ENCODE data around the gene PLAAT2. TPM values are rescaled to one million over a fixed set of nuclear protein-coding genes. Genes with fewer than 3 reads are reported as not detected.
A peak's percentile ranks its signal among the peaks of the same experiment; 100 is the strongest.
"Not testable (repeated sequence)": the region's sequence is repeated elsewhere in the genome, so short reads cannot be mapped to it uniquely, and the experiment has no call there.

Gene PLAAT2
- total RNA-seq, 1 experiment from 2014 or later, result 7.3 TPM

DNA sequence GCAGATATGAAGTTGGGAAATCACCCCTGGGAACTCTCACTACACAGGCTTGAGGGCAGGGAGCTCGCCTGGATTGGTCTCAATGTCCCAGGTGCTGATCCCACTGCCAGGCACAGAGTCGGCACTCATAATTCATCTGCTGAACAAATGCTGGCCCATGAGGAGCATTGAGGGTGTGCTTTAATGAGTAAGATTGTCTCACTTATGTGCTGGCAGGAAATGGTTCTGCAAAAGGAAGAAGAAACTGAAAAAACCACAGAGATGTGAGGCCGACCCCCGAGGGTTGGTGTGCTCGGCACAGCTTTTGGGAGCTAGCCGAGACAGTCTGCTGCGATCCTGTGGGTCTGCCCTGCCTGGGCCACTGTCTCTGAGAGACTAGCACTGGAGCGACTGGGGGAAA, 9.4 kb downstream of the PLAAT2 start:
- no peak overlapping the region for H3K27ac Mint-ChIP-seq (ENCODE audit: unreplicated experiment)
- TF ChIP-seq, protein P1, sequence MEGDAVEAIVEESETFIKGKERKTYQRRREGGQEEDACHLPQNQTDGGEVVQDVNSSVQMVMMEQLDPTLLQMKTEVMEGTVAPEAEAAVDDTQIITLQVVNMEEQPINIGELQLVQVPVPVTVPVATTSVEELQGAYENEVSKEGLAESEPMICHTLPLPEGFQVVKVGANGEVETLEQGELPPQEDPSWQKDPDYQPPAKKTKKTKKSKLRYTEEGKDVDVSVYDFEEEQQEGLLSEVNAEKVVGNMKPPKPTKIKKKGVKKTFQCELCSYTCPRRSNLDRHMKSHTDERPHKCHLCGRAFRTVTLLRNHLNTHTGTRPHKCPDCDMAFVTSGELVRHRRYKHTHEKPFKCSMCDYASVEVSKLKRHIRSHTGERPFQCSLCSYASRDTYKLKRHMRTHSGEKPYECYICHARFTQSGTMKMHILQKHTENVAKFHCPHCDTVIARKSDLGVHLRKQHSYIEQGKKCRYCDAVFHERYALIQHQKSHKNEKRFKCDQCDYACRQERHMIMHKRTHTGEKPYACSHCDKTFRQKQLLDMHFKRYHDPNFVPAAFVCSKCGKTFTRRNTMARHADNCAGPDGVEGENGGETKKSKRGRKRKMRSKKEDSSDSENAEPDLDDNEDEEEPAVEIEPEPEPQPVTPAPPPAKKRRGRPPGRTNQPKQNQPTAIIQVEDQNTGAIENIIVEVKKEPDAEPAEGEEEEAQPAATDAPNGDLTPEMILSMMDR (IDR thresholded peaks at IDR 0.05; ENCODE audit: unreplicated experiment), result no peak
- peaks cover 5% of the 10 kb centered on the region for H3K36me3 Mint-ChIP-seq (ENCODE audit: insufficient read depth, unreplicated experiment)
- no peak overlapping the region for H3K4me3 Mint-ChIP-seq (ENCODE audit: low read depth, unreplicated experiment)
- BruUV-seq (replicated peaks), result no TSS peak
- no peak for DNase-seq
- no peaks in the 10 kb centered on the region for H3K27me3 Mint-ChIP-seq (ENCODE audit: unreplicated experiment)
- peaks cover 10% of the 10 kb centered on the region for H3K4me1 Mint-ChIP-seq (ENCODE audit: low read depth, unreplicated experiment)
- CTCF ChIA-PET, result no interaction called here
- intact Hi-C loops (cut with micrococcal nuclease; ENCODE audit: unreplicated experiment), result no loop called here
- H3K9me3 Mint-ChIP-seq (ENCODE audit: low read depth, unreplicated experiment), result no peaks in the 10 kb centered on the region

DNA sequence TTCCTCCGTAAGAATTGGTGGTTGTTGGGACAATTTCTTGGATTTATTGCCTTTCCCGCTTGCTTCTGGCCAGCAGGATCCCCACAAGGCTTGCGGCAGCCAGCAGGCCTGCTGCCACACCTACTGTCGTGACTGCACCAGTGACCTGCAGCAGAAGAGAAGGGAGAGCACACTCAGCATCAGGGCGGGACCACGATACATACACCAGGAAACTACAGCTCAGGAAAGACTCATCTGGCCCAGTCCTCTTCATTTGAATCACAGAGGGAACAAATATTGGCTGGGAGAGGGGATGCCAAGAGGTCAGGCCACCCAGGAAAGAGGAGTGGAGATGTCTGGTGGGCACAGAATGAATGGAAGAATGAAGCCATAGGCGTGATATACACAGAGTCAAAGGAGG, 10.3 kb downstream of the PLAAT2 start:
- CTCF ChIA-PET, result interaction anchor here (0.6 kb wide), 1 partner anchor 21 kb away, joined by 3 read pairs; no protein-coding TSS in a partner anchor
- TF ChIP-seq, protein P1 (IDR thresholded peaks at IDR 0.05; ENCODE audit: unreplicated experiment), result no peak
- no TSS peak for BruUV-seq (replicated peaks)
- no peak for DNase-seq
- Mint-ChIP-seq H3K4me1 (ENCODE audit: low read depth, unreplicated experiment) (peaks cover 10% of the 10 kb centered on the region), H3K4me3 (ENCODE audit: low read depth, unreplicated experiment) (no peak overlapping the region), H3K27me3 (ENCODE audit: unreplicated experiment) (no peaks in the 10 kb centered on the region), H3K27ac (ENCODE audit: unreplicated experiment) (peak overlapping the region; percentile 10), H3K36me3 (ENCODE audit: insufficient read depth, unreplicated experiment) (peaks cover 5% of the 10 kb centered on the region), H3K9me3 (ENCODE audit: low read depth, unreplicated experiment) (no peaks in the 10 kb centered on the region)
- intact Hi-C loops (cut with micrococcal nuclease; ENCODE audit: unreplicated experiment), result no loop called here

DNA sequence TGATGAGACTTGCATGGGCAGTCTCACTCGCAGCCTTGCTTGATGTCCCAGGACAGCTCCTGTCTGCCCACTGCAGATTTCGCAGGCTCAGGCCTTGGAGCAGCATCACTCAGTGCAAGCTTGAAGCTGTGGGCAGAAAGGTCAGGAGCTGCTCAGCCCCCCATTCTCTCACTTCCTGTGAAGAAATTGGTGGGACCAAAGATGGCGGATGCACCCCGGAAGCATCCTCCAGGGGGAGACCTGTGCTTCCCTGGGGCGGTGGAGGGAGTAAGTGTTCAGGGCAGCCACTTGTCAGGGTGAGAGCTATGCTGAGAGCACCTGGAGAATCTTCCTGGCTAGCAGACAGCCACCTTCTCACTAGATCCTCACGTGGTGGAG, 11.3 kb downstream of the PLAAT2 start:
- no TSS peak for BruUV-seq (replicated peaks)
- TF ChIP-seq, protein P1 (IDR thresholded peaks at IDR 0.05; ENCODE audit: unreplicated experiment), result no peak
- peaks cover 10% of the 10 kb centered on the region for H3K4me1 Mint-ChIP-seq (ENCODE audit: low read depth, unreplicated experiment)
- H3K9me3 Mint-ChIP-seq (ENCODE audit: low read depth, unreplicated experiment), result no peaks in the 10 kb centered on the region
- H3K4me3 Mint-ChIP-seq (ENCODE audit: low read depth, unreplicated experiment), result no peak overlapping the region
- H3K36me3 Mint-ChIP-seq (ENCODE audit: insufficient read depth, unreplicated experiment), result peaks cover 5% of the 10 kb centered on the region
- intact Hi-C loops (cut with micrococcal nuclease; ENCODE audit: unreplicated experiment), result no loop called here
- no peak overlapping the region for H3K27ac Mint-ChIP-seq (ENCODE audit: unreplicated experiment)
- CTCF ChIA-PET, result interaction anchor here (0.6 to 1.4 kb wide), 4 partner anchors 15 to 545 kb away, joined by 3 read pairs; partner anchors contain the start of gene PLAAT4
- DNase-seq, result no peak
- no peaks in the 10 kb centered on the region for H3K27me3 Mint-ChIP-seq (ENCODE audit: unreplicated experiment)

DNA sequence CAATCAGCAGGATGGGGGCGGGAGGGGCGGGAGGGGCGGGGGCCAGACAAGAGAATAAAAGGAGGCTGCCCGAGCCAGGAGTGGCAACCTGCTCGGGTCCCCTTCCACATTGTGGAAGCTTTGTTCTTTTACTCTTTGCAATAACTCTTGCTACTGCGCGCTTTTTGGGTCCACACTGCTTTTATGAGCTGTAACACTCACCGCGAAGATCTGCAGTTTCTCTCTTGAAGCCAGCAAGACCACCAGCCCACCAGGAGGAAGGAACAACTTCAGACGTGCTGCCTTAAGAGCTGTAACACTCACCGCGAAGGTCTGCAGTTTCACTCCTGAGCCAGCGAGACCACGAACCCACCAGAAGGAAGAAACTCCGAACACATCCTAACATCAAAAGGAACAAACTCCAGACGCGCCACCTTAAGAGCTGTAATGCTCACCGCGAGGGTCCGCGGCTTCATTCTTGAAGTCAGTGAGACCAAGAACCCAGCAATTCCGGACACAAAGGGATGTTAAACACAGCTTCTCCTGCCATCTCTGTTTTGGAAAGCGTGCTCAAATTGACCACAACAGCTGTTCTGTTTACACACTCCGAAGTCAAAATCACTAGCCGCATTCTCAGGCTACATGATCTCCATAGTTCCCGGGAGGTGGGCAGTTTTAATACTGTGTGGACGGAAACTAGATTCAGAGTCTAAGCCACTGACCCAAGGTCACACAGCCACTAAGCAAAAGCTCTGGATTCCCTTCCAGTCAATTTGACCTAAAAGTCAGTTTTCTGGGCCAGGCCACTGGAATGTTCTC, 11.9 kb downstream of the PLAAT2 start:
- peaks cover 5% of the 10 kb centered on the region for H3K36me3 Mint-ChIP-seq (ENCODE audit: insufficient read depth, unreplicated experiment)
- intact Hi-C loops (cut with micrococcal nuclease; ENCODE audit: unreplicated experiment), result no loop called here
- no peaks in the 10 kb centered on the region for H3K9me3 Mint-ChIP-seq (ENCODE audit: low read depth, unreplicated experiment)
- H3K4me1 Mint-ChIP-seq (ENCODE audit: low read depth, unreplicated experiment), result peaks cover 10% of the 10 kb centered on the region
- CTCF ChIA-PET, result interaction anchor here (0.8 to 1.4 kb wide), 3 partner anchors 13 to 18 kb away, joined by 3 read pairs; partner anchors contain the start of gene PLAAT4
- no peak for DNase-seq
- H3K27ac Mint-ChIP-seq (ENCODE audit: unreplicated experiment), result no peak overlapping the region
- BruUV-seq (replicated peaks), result no TSS peak
- TF ChIP-seq, protein P1 (IDR thresholded peaks at IDR 0.05; ENCODE audit: unreplicated experiment), result no peak
- H3K4me3 Mint-ChIP-seq (ENCODE audit: low read depth, unreplicated experiment), result no peak overlapping the region
- H3K27me3 Mint-ChIP-seq (ENCODE audit: unreplicated experiment), result no peaks in the 10 kb centered on the region

DNA sequence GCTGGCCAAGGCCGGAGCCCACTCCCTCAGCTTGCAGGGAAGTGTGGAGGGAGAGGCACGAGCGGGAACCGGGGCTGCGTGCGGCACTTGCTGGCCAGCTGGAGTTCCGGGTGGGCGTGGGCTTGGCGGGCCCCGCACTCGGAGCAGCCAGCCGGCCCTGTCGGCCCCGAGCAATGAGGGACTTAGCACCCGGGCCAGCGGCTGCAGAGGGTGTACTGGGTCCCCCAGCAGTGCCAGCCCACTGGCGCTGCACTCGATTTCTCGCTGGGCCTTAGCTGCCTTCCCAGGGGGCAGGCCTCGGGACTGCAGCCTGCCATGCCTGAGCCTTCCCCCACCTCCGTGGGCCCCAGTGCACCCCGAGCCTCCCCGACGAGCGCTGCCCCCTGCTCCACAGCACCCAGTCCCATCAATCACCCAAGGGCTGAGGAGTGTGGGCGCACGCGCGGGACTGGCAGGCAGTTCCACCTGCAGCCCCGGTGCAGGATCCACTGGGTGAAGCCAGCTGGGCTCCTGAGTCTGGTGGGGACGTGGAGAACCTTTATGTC, 13.0 kb downstream of the PLAAT2 start:
- H3K27me3 Mint-ChIP-seq (ENCODE audit: unreplicated experiment); H3K4me3 Mint-ChIP-seq (ENCODE audit: low read depth, unreplicated experiment); H3K9me3 Mint-ChIP-seq (ENCODE audit: low read depth, unreplicated experiment); H3K27ac Mint-ChIP-seq (ENCODE audit: unreplicated experiment); CTCF ChIA-PET; BruUV-seq (replicated peaks); intact Hi-C loops (cut with micrococcal nuclease; ENCODE audit: unreplicated experiment); DNase-seq; H3K4me1 Mint-ChIP-seq (ENCODE audit: low read depth, unreplicated experiment); H3K36me3 Mint-ChIP-seq (ENCODE audit: insufficient read depth, unreplicated experiment): not testable (repeated sequence)
